MM.1S (cell line): ENCODE results near the gene NRIP2.

Experiments used
- DNase-seq: peaks from one replicate; pipeline ENCODE4 v3.0.0-alpha.2; 2015
- H2AFZ ChIP-seq: fragments of 300-600 bp; sonication (generic); 2 replicates; pipeline ENCODE4 v1.6.0; 2016; ENCODE audit warnings: antibody characterized with exemption, low read length
- H3F3A ChIP-seq: fragments of 300-600 bp; sonication (generic); 2 replicates; pipeline ENCODE4 v1.6.1; 2016; ENCODE audit warnings: mild to moderate bottlenecking, antibody characterized with exemption, low read length, moderate library complexity, mixed read lengths; ENCODE audit not compliant: insufficient read depth
- H3K27ac ChIP-seq: fragments of 300-600 bp; sonication (generic); 2 replicates; pipeline ENCODE4 v1.5.1; 2016; ENCODE audit warnings: mild to moderate bottlenecking, low read length
- H3K27me3 ChIP-seq: fragments of 300-600 bp; sonication (generic); replicated peaks from 2 replicates; pipeline ENCODE4 v1.6.0; 2016; ENCODE audit warnings: low read length; ENCODE audit not compliant: insufficient read depth
- H3K36me3 ChIP-seq: fragments of 300-600 bp; sonication (generic); replicated peaks from 2 replicates; pipeline ENCODE4 v1.6.1; 2016; ENCODE audit warnings: mild to moderate bottlenecking, low read length, mixed read lengths; ENCODE audit not compliant: insufficient read depth
- H3K4me1 ChIP-seq: fragments of 300-600 bp; sonication (generic); 2 replicates; pipeline ENCODE4 v1.6.1; 2016; ENCODE audit warnings: low read length, mixed read lengths
- H3K4me2 ChIP-seq: fragments of 300-600 bp; sonication (generic); 2 replicates; pipeline ENCODE4 v1.6.0; 2016; ENCODE audit warnings: low read depth, low read length
- H3K4me3 ChIP-seq: fragments of 300-600 bp; sonication (generic); 2 replicates; pipeline ENCODE4 v1.5.1; 2016; ENCODE audit warnings: low read length, mixed read lengths
- H3K79me2 ChIP-seq: fragments of 300-600 bp; sonication (generic); 2 replicates; pipeline ENCODE4 v1.6.1; 2016; ENCODE audit warnings: mixed run types, low read length, mixed read lengths
- H3K9ac ChIP-seq: fragments of 300-600 bp; sonication (generic); 2 replicates; pipeline ENCODE4 v1.6.1; 2016; ENCODE audit warnings: low read length, mixed read lengths
- H3K9me2 ChIP-seq: fragments of 300-600 bp; sonication (generic); replicated peaks from 2 replicates; pipeline ENCODE4 v1.6.1; 2016; ENCODE audit warnings: mild to moderate bottlenecking, low read length, mixed read lengths; ENCODE audit not compliant: insufficient read depth
- H3K9me3 ChIP-seq: fragments of 300-600 bp; sonication (generic); replicated peaks from 2 replicates; pipeline ENCODE4 v1.6.1; 2016; ENCODE audit warnings: mild to moderate bottlenecking, low read length, mixed read lengths; ENCODE audit not compliant: insufficient read depth
- H4K20me1 ChIP-seq: fragments of 300-600 bp; sonication (generic); 2 replicates; pipeline ENCODE4 v1.6.1; 2016; ENCODE audit warnings: mild to moderate bottlenecking, low read length, moderate library complexity, mixed read lengths; ENCODE audit not compliant: insufficient read depth
- CTCF ChIP-seq: fragments of 300-600 bp; sonication (generic); IDR thresholded peaks from 2 replicates; pipeline ENCODE4 v1.5.1; 2016; ENCODE audit warnings: antibody characterized with exemption, low read length, mixed read lengths
- EZH2 ChIP-seq: fragments of 300-600 bp; sonication (generic); optimal IDR thresholded peaks from 2 replicates; pipeline ENCODE3; 2017; ENCODE audit warnings: low read depth, mild to moderate bottlenecking, antibody characterized with exemption, low read length, mixed read lengths
- EZH2phosphoT487 ChIP-seq: fragments of 300-600 bp; sonication (generic); IDR thresholded peaks from 2 replicates; pipeline ENCODE4 v1.6.1; 2018; ENCODE audit warnings: antibody characterized with exemption, low read length

The NRIP2 gene

GRCh38 chr12:2826721-2827515 lies 7.9 kb downstream of the NRIP2 start:
- no peaks in the 10 kb centered on the region for H3K9me2 ChIP-seq
- no peaks in the 10 kb centered on the region for H3K27me3 ChIP-seq
- DNase-seq: no peak
- H3K4me3 ChIP-seq: no peak overlapping the region
- H3K9ac ChIP-seq: no peak overlapping the region
- H2AFZ ChIP-seq: no peak overlapping the region
- no peaks in the 10 kb centered on the region for H3K4me1 ChIP-seq
- no peak overlapping the region for H3K4me2 ChIP-seq
- no peaks in the 10 kb centered on the region for H3K79me2 ChIP-seq
- H3K36me3 ChIP-seq: peaks cover 3% of the 10 kb centered on the region; the same call in 1 of the 2 replicates
- H4K20me1 ChIP-seq: no peaks in the 10 kb centered on the region
- H3K9me3 ChIP-seq: no peaks in the 10 kb centered on the region
- no peaks in the 10 kb centered on the region for H3F3A ChIP-seq
- TF ChIP-seq EZH2 (no peak), EZH2phosphoT487 (no peak), CTCF (no peak)
- H3K27ac ChIP-seq: no peak overlapping the region

GRCh38 chr12:2826036-2826435 lies 8.8 kb downstream of the NRIP2 start:
- H3K36me3 ChIP-seq: peaks cover 3% of the 10 kb centered on the region; the same call in 1 of the 2 replicates
- H4K20me1 ChIP-seq: no peaks in the 10 kb centered on the region
- DNase-seq: no peak

GRCh38 chr12:2825132-2825531 lies 9.7 kb downstream of the NRIP2 start:
- Histone ChIP-seq H3K4me3 (no peak overlapping the region), H3K9me3 (no peaks in the 10 kb centered on the region), H2AFZ (no peak overlapping the region), H3K9me2 (no peaks in the 10 kb centered on the region), H3K27ac (no peak overlapping the region), H3K4me2 (no peak overlapping the region), H3K36me3 (peaks cover 3% of the 10 kb centered on the region; the same call in 1 of the 2 replicates), H4K20me1 (no peaks in the 10 kb centered on the region), H3K4me1 (no peaks in the 10 kb centered on the region), H3K79me2 (no peaks in the 10 kb centered on the region), H3F3A (no peaks in the 10 kb centered on the region), H3K27me3 (no peaks in the 10 kb centered on the region), H3K9ac (no peak overlapping the region)
- no peak for DNase-seq
- TF ChIP-seq CTCF (no peak), EZH2phosphoT487 (no peak), EZH2 (no peak)

More at GRCh38 chr12:2826036-2826435, 8.8 kb downstream of the NRIP2 start:
- Histone ChIP-seq H3K79me2 (no peaks in the 10 kb centered on the region), H3K4me3 (no peak overlapping the region), H3K27me3 (no peaks in the 10 kb centered on the region), H3K27ac (no peak overlapping the region), H3K9ac (no peak overlapping the region), H3K9me3 (no peaks in the 10 kb centered on the region), H3K9me2 (no peaks in the 10 kb centered on the region), H3K4me1 (no peaks in the 10 kb centered on the region), H3F3A (no peaks in the 10 kb centered on the region), H3K4me2 (no peak overlapping the region), H2AFZ (no peak overlapping the region)
- TF ChIP-seq CTCF (no peak), EZH2phosphoT487 (no peak), EZH2 (no peak)
